HepG2 (cell line): ENCODE data around the gene SLC29A1. TPM values are rescaled to one million over a fixed set of nuclear protein-coding genes. Genes with fewer than 3 reads are reported as not detected.
A peak's percentile ranks its signal among the peaks of the same experiment; 100 is the strongest.

Experiments used
- GATAD1 ChIP-seq: IDR thresholded peaks from 2 replicates; pipeline ENCODE4 v1.6.1; 2016; ENCODE audit warnings: missing genetic modification reagents, missing compliant biosample characterization
- KDM3A ChIP-seq: IDR thresholded peaks from 2 replicates; pipeline ENCODE4 v1.6.1; 2018; ENCODE audit warnings: low read depth, missing compliant biosample characterization
- MTA1 ChIP-seq: sonication (generic); formaldehyde crosslinking; IDR thresholded peaks from 2 replicates; pipeline ENCODE4 v1.4.0; 2020; ENCODE audit warnings: missing genetic modification reagents, mild to moderate bottlenecking, borderline replicate concordance
- SNAPC5 ChIP-seq: sonication (generic); formaldehyde crosslinking; IDR thresholded peaks from 2 replicates; pipeline ENCODE4 v1.8.1; 2023; ENCODE audit warnings: mild to moderate bottlenecking, missing genetic modification reagents, borderline replicate concordance
- ZNF142 ChIP-seq: sonication (generic); formaldehyde crosslinking; IDR thresholded peaks from 2 replicates; pipeline ENCODE4 v1.4.0; 2020; ENCODE audit warnings: missing genetic modification reagents
- ZNF839 ChIP-seq: sonication (generic); formaldehyde crosslinking; IDR thresholded peaks from 2 replicates; pipeline ENCODE4 v1.4.0; 2020; ENCODE audit warnings: missing genetic modification reagents, mild to moderate bottlenecking, borderline replicate concordance
- polyA plus RNA-seq, 8 experiments: library from polyadenylated mRNA; depleted of rRNA in 3 of 8; stranded (reverse) in 7 of 8; unstranded in 1 of 8; fragments of >200 nt; fragmentation: Illumina TruSeq in 4 of 8; extraction: Trizol in 4 of 8; gene quantifications; 2 replicates each; pipeline versions ENCODE4 v1.2.1 to v1.2.3, GENCODE V29; 2011 to 2016; ENCODE audit warnings: low read depth in 4 of 8, missing spikeins in 1 of 8, mixed read lengths in 1 of 8; ENCODE audit not compliant: insufficient read depth in 1 of 8
- total RNA-seq, 5 experiments: library from RNA; depleted of rRNA; stranded (reverse); fragments of >200 nt; fragmentation: Illumina TruSeq; extraction: Trizol; gene quantifications; 2 replicates each; pipeline ENCODE4 v1.2.3, GENCODE V29; 2016; ENCODE audit warnings: low read depth in 1 of 5
- TF ChIP-seq, protein P1 (sequence below): sonication (generic); formaldehyde crosslinking; IDR thresholded peaks from 2 replicates; pipeline ENCODE4 v1.4.0; 2020; ENCODE audit warnings: missing genetic modification reagents, borderline replicate concordance
- TF ChIP-seq, protein P2 (sequence below): sonication (generic); formaldehyde crosslinking; IDR thresholded peaks from 2 replicates; pipeline ENCODE4 v1.8.1; 2022; ENCODE audit warnings: low read depth, mild to moderate bottlenecking, missing genetic modification reagents

SLC29A1 gene
- total and polyA plus RNA-seq, 2 of the 13 experiments (the other 11 are each of a cell fraction or from before 2014, with no cell fraction given): 43.2 to 106 TPM

GRCh38 chr6:44237813-44238433, 14.5 kb downstream of the SLC29A1 start (continued):
- TF ChIP-seq, protein P1, sequence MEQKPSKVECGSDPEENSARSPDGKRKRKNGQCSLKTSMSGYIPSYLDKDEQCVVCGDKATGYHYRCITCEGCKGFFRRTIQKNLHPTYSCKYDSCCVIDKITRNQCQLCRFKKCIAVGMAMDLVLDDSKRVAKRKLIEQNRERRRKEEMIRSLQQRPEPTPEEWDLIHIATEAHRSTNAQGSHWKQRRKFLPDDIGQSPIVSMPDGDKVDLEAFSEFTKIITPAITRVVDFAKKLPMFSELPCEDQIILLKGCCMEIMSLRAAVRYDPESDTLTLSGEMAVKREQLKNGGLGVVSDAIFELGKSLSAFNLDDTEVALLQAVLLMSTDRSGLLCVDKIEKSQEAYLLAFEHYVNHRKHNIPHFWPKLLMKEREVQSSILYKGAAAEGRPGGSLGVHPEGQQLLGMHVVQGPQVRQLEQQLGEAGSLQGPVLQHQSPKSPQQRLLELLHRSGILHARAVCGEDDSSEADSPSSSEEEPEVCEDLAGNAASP (CRISPR knock-in tag): peak; percentile 29; the same call in 1 of the 2 replicates
- TF ChIP-seq ZNF142 (CRISPR knock-in tag): peak; percentile 49; the same call in 1 of the 2 replicates
- TF ChIP-seq SNAPC5: peak; percentile 60; the same call in 1 of the 2 replicates
- peak; percentile 82 for TF ChIP-seq MTA1 (CRISPR knock-in tag)
- TF ChIP-seq KDM3A (CRISPR knock-in tag): peak; percentile 88; the same call in 1 of the 2 replicates
- TF ChIP-seq GATAD1: peak; percentile 44; the same call in 1 of the 2 replicates
- TF ChIP-seq, protein P2, sequence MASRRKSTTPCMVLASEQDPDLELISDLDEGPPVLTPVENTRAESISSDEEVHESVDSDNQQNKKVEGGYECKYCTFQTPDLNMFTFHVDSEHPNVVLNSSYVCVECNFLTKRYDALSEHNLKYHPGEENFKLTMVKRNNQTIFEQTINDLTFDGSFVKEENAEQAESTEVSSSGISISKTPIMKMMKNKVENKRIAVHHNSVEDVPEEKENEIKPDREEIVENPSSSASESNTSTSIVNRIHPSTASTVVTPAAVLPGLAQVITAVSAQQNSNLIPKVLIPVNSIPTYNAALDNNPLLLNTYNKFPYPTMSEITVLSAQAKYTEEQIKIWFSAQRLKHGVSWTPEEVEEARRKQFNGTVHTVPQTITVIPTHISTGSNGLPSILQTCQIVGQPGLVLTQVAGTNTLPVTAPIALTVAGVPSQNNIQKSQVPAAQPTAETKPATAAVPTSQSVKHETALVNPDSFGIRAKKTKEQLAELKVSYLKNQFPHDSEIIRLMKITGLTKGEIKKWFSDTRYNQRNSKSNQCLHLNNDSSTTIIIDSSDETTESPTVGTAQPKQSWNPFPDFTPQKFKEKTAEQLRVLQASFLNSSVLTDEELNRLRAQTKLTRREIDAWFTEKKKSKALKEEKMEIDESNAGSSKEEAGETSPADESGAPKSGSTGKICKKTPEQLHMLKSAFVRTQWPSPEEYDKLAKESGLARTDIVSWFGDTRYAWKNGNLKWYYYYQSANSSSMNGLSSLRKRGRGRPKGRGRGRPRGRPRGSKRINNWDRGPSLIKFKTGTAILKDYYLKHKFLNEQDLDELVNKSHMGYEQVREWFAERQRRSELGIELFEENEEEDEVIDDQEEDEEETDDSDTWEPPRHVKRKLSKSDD (CRISPR knock-in tag): peak; percentile 71; the same call in 1 of the 2 replicates
- peak; percentile 56; the same call in 1 of the 2 replicates for TF ChIP-seq ZNF839
